OCI-LY7 (cell line): ENCODE data around the gene UEVLD. TPM values are rescaled to one million over a fixed set of nuclear protein-coding genes. Genes with fewer than 3 reads are reported as not detected.

Experiments
- BruUV-seq: library from RNA; stranded (reverse); fragments of 400-500 nt; replicated peaks from 2 replicates; lab custom pipeline; 2021; lab: Mats Ljungman, UMichigan
- CTCF ChIA-PET: fragments of 300-600 bp; sonication (Branson Sonifier 250); formaldehyde crosslinking; loops from one replicate; lab custom pipeline; 2022; ENCODE audit warnings: antibody characterized with exemption; ENCODE audit not compliant: unreplicated experiment; lab: Charles Lee
- POLR2A ChIA-PET: fragments of 300-600 bp; sonication (Branson Sonifier 250); formaldehyde crosslinking; loops from one replicate; lab custom pipeline; 2022; ENCODE audit warnings: antibody characterized with exemption; lab: Charles Lee
- DNase-seq: peaks from one replicate; pipeline ENCODE4 v3.0.0-alpha.2; 2015; ENCODE audit warnings: low spot score
- H2AFZ ChIP-seq: fragments of 200-600 bp; sonication (generic), shearing (Covaris generic); 2 replicates; pipeline ENCODE4 v1.6.1; 2014; ENCODE audit warnings: mild to moderate bottlenecking, antibody characterized with exemption, low read length, moderate library complexity
- H3K27ac ChIP-seq: fragments of 200-600 bp; sonication (generic); 2 replicates; pipeline ENCODE4 v1.5.1; 2014; ENCODE audit warnings: mixed run types, low read depth, mild to moderate bottlenecking, moderate library complexity, low read length, inconsistent platforms; ENCODE audit not compliant: poor library complexity, severe bottlenecking
- H3K36me3 ChIP-seq: fragments of 200-600 bp; sonication (generic); 2 replicates; pipeline ENCODE4 v1.6.1; 2014; ENCODE audit warnings: mild to moderate bottlenecking, antibody characterized with exemption, low read length, moderate library complexity, mixed read lengths; ENCODE audit not compliant: insufficient read depth
- H3K4me1 ChIP-seq: fragments of 200-600 bp; sonication (generic); 2 replicates; pipeline ENCODE4 v1.5.1; 2014; ENCODE audit warnings: mild to moderate bottlenecking, low read length; ENCODE audit not compliant: insufficient read depth, poor library complexity, severe bottlenecking
- H3K4me2 ChIP-seq: fragments of 200-600 bp; sonication (generic); 2 replicates; pipeline ENCODE4 v1.6.1; 2014; ENCODE audit warnings: mild to moderate bottlenecking, low read length
- H3K4me3 ChIP-seq: fragments of 200-600 bp; sonication (generic); 2 replicates; pipeline ENCODE4 v1.5.1; 2014; ENCODE audit warnings: mild to moderate bottlenecking, low read depth, low read length; ENCODE audit not compliant: poor library complexity, severe bottlenecking
- H3K79me2 ChIP-seq: fragments of 200-600 bp; sonication (generic); 2 replicates; pipeline ENCODE4 v1.6.1; 2016; ENCODE audit warnings: low read depth, mild to moderate bottlenecking, low read length, moderate library complexity, mixed read lengths; ENCODE audit not compliant: insufficient read depth
- H3K9me2 ChIP-seq: fragments of 200-600 bp; sonication (generic); 2 replicates; pipeline ENCODE4 v1.6.1; 2016; ENCODE audit warnings: mild to moderate bottlenecking, low read length, mixed read lengths; ENCODE audit not compliant: insufficient read depth
- H3K9me3 ChIP-seq: fragments of 200-600 bp; sonication (generic); 2 replicates; pipeline ENCODE4 v1.6.1; 2014; ENCODE audit warnings: mild to moderate bottlenecking, mixed run types, low read length, mixed read lengths
- H4K20me1 ChIP-seq: fragments of 200-600 bp; sonication (generic); 2 replicates; pipeline ENCODE4 v1.6.1; 2014; ENCODE audit warnings: mild to moderate bottlenecking, antibody characterized with exemption, low read length, moderate library complexity, mixed read lengths; ENCODE audit not compliant: insufficient read depth
- CTCF ChIP-seq: fragments of 200-600 bp; sonication (generic); conservative IDR thresholded peaks from 2 replicates; pipeline ENCODE4 v1.5.1; 2014; ENCODE audit warnings: mild to moderate bottlenecking, antibody characterized with exemption, low read length, moderate library complexity, mixed read lengths
- EZH2phosphoT487 ChIP-seq: fragments of 200-600 bp; sonication (generic); IDR thresholded peaks from 2 replicates; pipeline ENCODE4 v1.6.1; 2018; ENCODE audit warnings: low read depth, borderline replicate concordance, mild to moderate bottlenecking, mixed run types, antibody characterized with exemption, low read length, moderate library complexity, mixed read lengths
- intact Hi-C: fragments of 100-400 bp; cut with micrococcal nuclease; formaldehyde crosslinking; loops from one replicate; pipeline ENCODE4 v1.10.0; 2022; ENCODE audit not compliant: unreplicated experiment
- total RNA-seq, 2 experiments: library from RNA; depleted of rRNA in 1 of 2; stranded (reverse); fragments of >200 nt in 1 of 2; shearing (Covaris generic) in 1 of 2; gene quantifications; 2 replicates each; pipeline ENCODE4 v1.2.3, GENCODE V29; 2014 to 2022

UEVLD gene
- total RNA-seq, 2 experiments from 2014 or later = 1.5 to 3.5 TPM

DNA sequence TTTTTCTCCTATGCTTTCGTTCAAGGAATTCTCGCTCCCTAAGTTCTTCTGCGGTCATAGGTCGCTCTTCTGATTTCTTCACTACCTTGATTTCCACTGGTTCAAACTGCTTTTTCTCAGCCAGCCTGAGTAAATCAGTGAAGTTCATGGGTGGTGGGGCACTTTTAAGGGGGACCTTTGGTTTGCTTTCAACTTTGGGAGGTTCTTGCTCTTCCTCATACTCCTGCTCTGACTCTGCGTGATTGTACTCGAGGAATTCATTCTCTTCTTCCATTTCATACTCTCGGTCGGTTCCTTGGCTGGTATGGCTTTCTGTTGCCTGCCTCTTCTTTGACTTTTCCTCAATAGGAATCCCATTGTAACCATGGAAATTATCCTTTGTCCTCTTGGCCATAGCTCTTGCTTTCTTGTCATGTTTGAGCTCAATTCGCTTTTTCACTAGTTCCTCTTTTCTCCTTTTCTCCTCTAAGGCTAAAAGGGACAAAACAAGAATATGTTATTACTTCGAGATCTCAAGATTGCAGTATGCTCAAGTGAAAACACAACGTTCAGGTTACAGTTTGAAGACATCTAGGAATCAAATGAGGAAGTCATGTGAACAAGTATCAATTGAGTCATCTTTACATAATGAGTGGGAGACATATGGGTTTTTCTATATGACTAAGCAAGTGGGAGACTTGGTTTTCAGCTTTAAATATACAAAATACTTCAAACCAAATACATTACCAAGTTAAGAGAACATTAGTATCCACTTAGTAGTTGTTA is 27.3 kb upstream of the UEVLD start:
- Histone ChIP-seq H3K9me3 (no peaks in the 10 kb centered on the region), H3K4me3 (no peak overlapping the region), H3K9me2 (no peaks in the 10 kb centered on the region), H3K27ac (no peak overlapping the region), H3K4me2 (no peak overlapping the region), H3K79me2 (peaks cover 30% of the 10 kb centered on the region; the same call in 1 of the 2 replicates), H3K36me3 (peaks cover 48% of the 10 kb centered on the region), H2AFZ (no peak overlapping the region), H4K20me1 (peaks cover 7% of the 10 kb centered on the region; the same call in 1 of the 2 replicates), H3K4me1 (no peaks in the 10 kb centered on the region)
- intact Hi-C loops = no loop called here
- POLR2A ChIA-PET = interaction anchor here (0.6 to 1.9 kb wide), 6 partner anchors 13 to 73 kb away, joined by 3 to 6 read pairs (median 3); no protein-coding TSS in a partner anchor
- TF ChIP-seq EZH2phosphoT487 (no peak), CTCF (no peak)
- no peak for DNase-seq
- CTCF ChIA-PET = no interaction called here
- BruUV-seq = no TSS peak

GRCh38 chr11:18614667-18615066 is 26.1 kb upstream of the UEVLD start:
- peaks cover 7% of the 10 kb centered on the region; the same call in 1 of the 2 replicates for H4K20me1 ChIP-seq
- POLR2A ChIA-PET = interaction anchor here (1.9 to 2.3 kb wide), 2 partner anchors 17 to 21 kb away, joined by 5 to 10 read pairs; no protein-coding TSS in a partner anchor
- no peaks in the 10 kb centered on the region for H3K9me2 ChIP-seq
- H3K9me3 ChIP-seq = no peaks in the 10 kb centered on the region
- H3K36me3 ChIP-seq = peaks cover 56% of the 10 kb centered on the region
- TF ChIP-seq CTCF (no peak), EZH2phosphoT487 (no peak)
- no peaks in the 10 kb centered on the region for H3K4me1 ChIP-seq
- intact Hi-C loops = no loop called here
- DNase-seq = no peak
- no peak overlapping the region for H3K27ac ChIP-seq
- H3K79me2 ChIP-seq = peaks cover 21% of the 10 kb centered on the region; the same call in 1 of the 2 replicates
- H3K4me2 ChIP-seq = no peak overlapping the region
- H2AFZ ChIP-seq = no peak overlapping the region
- no TSS peak for BruUV-seq
- CTCF ChIA-PET = no interaction called here
- no peak overlapping the region for H3K4me3 ChIP-seq

DNA sequence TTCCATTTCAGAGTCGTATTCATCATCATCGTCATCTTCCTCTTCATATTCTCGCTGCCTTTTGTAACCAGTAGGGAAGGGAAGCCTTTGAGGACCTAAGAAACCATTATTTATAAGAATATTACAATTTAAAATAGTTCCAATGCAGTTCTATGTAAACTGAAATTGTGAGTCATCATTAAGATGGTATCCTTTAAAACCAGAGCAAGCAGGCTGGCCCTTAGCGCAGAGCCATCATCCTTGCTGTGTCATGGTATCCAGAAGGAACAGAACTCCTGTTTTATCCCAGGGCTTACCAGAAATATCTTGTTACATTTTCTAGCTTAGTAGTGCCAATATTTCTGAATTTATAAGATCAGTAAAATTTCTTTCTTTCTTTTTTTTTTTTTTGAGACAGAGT is 23.9 kb upstream of the UEVLD start:
- Histone ChIP-seq H3K79me2 (peaks cover 6% of the 10 kb centered on the region; the same call in 1 of the 2 replicates), H2AFZ (no peak overlapping the region), H4K20me1 (peaks cover 7% of the 10 kb centered on the region; the same call in 1 of the 2 replicates), H3K9me2 (no peaks in the 10 kb centered on the region), H3K9me3 (no peaks in the 10 kb centered on the region), H3K4me3 (no peak overlapping the region), H3K4me2 (no peak overlapping the region), H3K36me3 (peaks cover 77% of the 10 kb centered on the region), H3K27ac (no peak overlapping the region), H3K4me1 (no peaks in the 10 kb centered on the region)
- intact Hi-C loops = no loop called here
- ChIA-PET CTCF (no interaction called here), POLR2A (interaction anchor here (0.7 to 2.3 kb wide), 4 partner anchors 12 to 631 kb away, joined by 3 to 10 read pairs (median 4); partner anchors contain the start of gene SPTY2D1)
- BruUV-seq = no TSS peak
- TF ChIP-seq CTCF (no peak), EZH2phosphoT487 (no peak)
- no peak for DNase-seq
